Thyroid gland (tissue), 4 donors: ENCODE results near the gene UBQLN4. TPM values are rescaled to one million over a fixed set of nuclear protein-coding genes. Genes with fewer than 3 reads are reported as not detected.
"Not testable (repeated sequence)": the region's sequence is repeated elsewhere in the genome, so short reads cannot be mapped to it uniquely, and the experiment has no call there.

Source experiments
- DNase-seq, 2 donors: peaks; one replicate each; pipeline ENCODE4 v3.0.0-alpha.2; 2019
- H3K27ac ChIP-seq, 3 donors: fragments of 200-600 bp; sonication (generic); 1 replicate in 2 of 3; 2 replicates in 1 of 3; pipeline ENCODE4 v1.5.1; 2016 to 2019; ENCODE audit warnings: mild to moderate bottlenecking in 1 of 3, moderate library complexity in 1 of 3
- H3K27me3 ChIP-seq: fragments of 200-600 bp; sonication (generic); one replicate; pipeline ENCODE4 v1.5.1; 2019
- H3K36me3 ChIP-seq, 2 donors: fragments of 200-600 bp; sonication (generic); one replicate each; pipeline ENCODE4 v1.5.1; 2016 to 2019
- H3K4me1 ChIP-seq, 2 donors: fragments of 200-600 bp; sonication (generic); one replicate each; pipeline ENCODE4 v1.5.1; 2017 to 2019
- H3K4me3 ChIP-seq, 3 donors: fragments of 200-600 bp; sonication (generic); replicated peaks in 1 of 3; 1 replicate in 2 of 3; 2 replicates in 1 of 3; pipeline ENCODE4 v1.5.1; 2016; ENCODE audit warnings: mild to moderate bottlenecking in 1 of 3
- H3K9me3 ChIP-seq: fragments of 200-600 bp; sonication (generic); one replicate; pipeline ENCODE4 v1.5.1; 2017
- CTCF ChIP-seq, 6 experiments: fragments of 200-600 bp in 3 of 6; fragments of 450-650 bp in 3 of 6; sonication (generic) in 3 of 6; IDR thresholded peaks; one replicate each; pipeline ENCODE4 v1.5.1; 2016 to 2019; ENCODE audit warnings: antibody characterized with exemption in 6 of 6, mild to moderate bottlenecking in 2 of 6, inconsistent platforms in 1 of 6, moderate library complexity in 1 of 6
- POLR2A ChIP-seq, 2 donors: fragments of 450-650 bp; IDR thresholded peaks; one replicate each; pipeline ENCODE4 v1.6.1; 2017; ENCODE audit warnings: antibody characterized with exemption in 2 of 2, mild to moderate bottlenecking in 2 of 2, moderate library complexity in 1 of 2
- WGBS, 2 donors: methylation state at CpG; one replicate each; pipeline ENCODE4 v1.1.5; 2017; 5-methylcytosine and 5-hydroxymethylcytosine counted together
- intact Hi-C: fragments of 100-400 bp; cut with DNase I; formaldehyde crosslinking; loops from one replicate; pipeline ENCODE4 v1.15.1; 2023
- total RNA-seq, 4 donors: library from RNA; depleted of rRNA; stranded (reverse); fragments of >200 nt; gene quantifications; one replicate each; pipeline ENCODE4 v1.2.3, GENCODE V29; 2016

UBQLN4 gene
- total RNA-seq, 4 donors from 2014 or later: 10.8 to 18.8 (median 16.9) TPM

- 87 to 96% methylated on average over 4 of the region's 4 CpGs for WGBS, 2 donors
- intact Hi-C loops: loop anchor here (10.0 kb wide), 1 partner anchor 116 kb away; the partner anchor contains the start of gene KHDC4
- H3K27me3 ChIP-seq: no peaks in the 10 kb centered on the region
- no peaks in the 10 kb centered on the region for H3K36me3 ChIP-seq
- H3K27ac ChIP-seq: no peak overlapping the region
- no peaks in the 10 kb centered on the region for H3K9me3 ChIP-seq
- no peak for DNase-seq
- peaks cover 2% of the 10 kb centered on the region in 2 donors for H3K4me1 ChIP-seq
- TF ChIP-seq POLR2A (IDR thresholded peaks at IDR 0.05) (no peak), CTCF (IDR thresholded peaks at IDR 0.05) (no peak)
- no peak overlapping the region for H3K4me3 ChIP-seq
Observed at GRCh38 chr1:156050376-156050775, 3.2 kb downstream of the UBQLN4 start.

GRCh38 chr1:156048663-156049258 is 4.8 kb downstream of the UBQLN4 start:
- DNase-seq: no peak
- Histone ChIP-seq H3K36me3 (no peaks in the 10 kb centered on the region), H3K27me3 (no peaks in the 10 kb centered on the region), H3K9me3 (no peaks in the 10 kb centered on the region), H3K4me1 (no peaks in the 10 kb centered on the region), H3K27ac (no peak overlapping the region), H3K4me3 (no peak overlapping the region)
- intact Hi-C loops: no loop called here
- TF ChIP-seq CTCF (IDR thresholded peaks at IDR 0.05): no peak
- no peak for TF ChIP-seq POLR2A (IDR thresholded peaks at IDR 0.05)
- 67 to 89% methylated on average over 3 of the region's 3 CpGs for WGBS, 2 donors

GRCh38 chr1:156045076-156045475 is 8.5 kb downstream of the UBQLN4 start:
- 93 to 96% methylated on average over 4 of the region's 4 CpGs for WGBS, 2 donors
- intact Hi-C loops: no loop called here
- Histone ChIP-seq H3K27ac (no peak overlapping the region), H3K4me3 (no peak overlapping the region), H3K4me1 (no peaks in the 10 kb centered on the region), H3K27me3 (no peaks in the 10 kb centered on the region), H3K9me3 (no peaks in the 10 kb centered on the region), H3K36me3 (peaks cover 9 to 13% of the 10 kb centered on the region in 2 donors)
- TF ChIP-seq CTCF (IDR thresholded peaks at IDR 0.05): no peak
- no peak for TF ChIP-seq POLR2A (IDR thresholded peaks at IDR 0.05)
- no peak for DNase-seq

DNA sequence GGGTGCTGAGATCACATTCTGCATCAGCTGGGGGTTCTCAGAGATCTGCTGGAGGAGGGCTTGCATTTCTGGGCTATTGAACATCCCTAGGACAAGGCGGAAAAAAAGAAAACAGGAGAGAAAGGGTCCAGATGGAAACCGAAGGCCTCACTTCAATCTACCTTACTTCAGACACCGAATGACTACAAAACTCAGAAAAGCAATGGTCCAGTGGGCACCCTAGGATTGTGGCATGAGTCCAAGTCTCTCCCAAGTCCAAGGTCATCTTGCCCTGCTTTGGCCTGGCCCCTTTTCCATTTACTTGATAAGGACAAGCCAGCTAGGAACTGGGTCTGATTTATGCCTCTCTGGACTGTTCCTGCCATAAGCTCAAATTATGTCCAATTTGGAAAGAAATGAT is 10.8 kb downstream of the UBQLN4 start:
- intact Hi-C loops: no loop called here
- TF ChIP-seq CTCF (IDR thresholded peaks at IDR 0.05) (no peak), POLR2A (IDR thresholded peaks at IDR 0.05) (no peak)
- Histone ChIP-seq H3K9me3 (no peaks in the 10 kb centered on the region), H3K4me1 (no peaks in the 10 kb centered on the region), H3K36me3 (peaks cover 9 to 13% of the 10 kb centered on the region in 2 donors), H3K27me3 (no peaks in the 10 kb centered on the region), H3K4me3 (no peak overlapping the region), H3K27ac (no peak overlapping the region)
- 74 to 78% methylated on average over 3 of the region's 3 CpGs for WGBS, 2 donors
- peak in 1 of 2 donors; percentile 20 for DNase-seq

- H3K27me3 ChIP-seq, intact Hi-C loops, H3K9me3 ChIP-seq, H3K4me3 ChIP-seq, H3K4me1 ChIP-seq, DNase-seq, H3K27ac ChIP-seq, H3K36me3 ChIP-seq: not testable (repeated sequence)
- WGBS, 2 donors: 89 to 93% methylated on average over 4 of the region's 4 CpGs
Observed at GRCh38 chr1:156034991-156035390, 18.6 kb downstream of the UBQLN4 start.
